ENCODE data around the gene CD163L1. TPM values are rescaled to one million over a fixed set of nuclear protein-coding genes. Genes with fewer than 3 reads are reported as not detected.

Gene CD163L1
- total and polyA plus RNA-seq, 2 of the 8 experiments (the other 6 are each of a cell fraction or from before 2014, with no cell fraction given): 0.11 to 0.22 TPM

- TF ChIP-seq, protein P1, sequence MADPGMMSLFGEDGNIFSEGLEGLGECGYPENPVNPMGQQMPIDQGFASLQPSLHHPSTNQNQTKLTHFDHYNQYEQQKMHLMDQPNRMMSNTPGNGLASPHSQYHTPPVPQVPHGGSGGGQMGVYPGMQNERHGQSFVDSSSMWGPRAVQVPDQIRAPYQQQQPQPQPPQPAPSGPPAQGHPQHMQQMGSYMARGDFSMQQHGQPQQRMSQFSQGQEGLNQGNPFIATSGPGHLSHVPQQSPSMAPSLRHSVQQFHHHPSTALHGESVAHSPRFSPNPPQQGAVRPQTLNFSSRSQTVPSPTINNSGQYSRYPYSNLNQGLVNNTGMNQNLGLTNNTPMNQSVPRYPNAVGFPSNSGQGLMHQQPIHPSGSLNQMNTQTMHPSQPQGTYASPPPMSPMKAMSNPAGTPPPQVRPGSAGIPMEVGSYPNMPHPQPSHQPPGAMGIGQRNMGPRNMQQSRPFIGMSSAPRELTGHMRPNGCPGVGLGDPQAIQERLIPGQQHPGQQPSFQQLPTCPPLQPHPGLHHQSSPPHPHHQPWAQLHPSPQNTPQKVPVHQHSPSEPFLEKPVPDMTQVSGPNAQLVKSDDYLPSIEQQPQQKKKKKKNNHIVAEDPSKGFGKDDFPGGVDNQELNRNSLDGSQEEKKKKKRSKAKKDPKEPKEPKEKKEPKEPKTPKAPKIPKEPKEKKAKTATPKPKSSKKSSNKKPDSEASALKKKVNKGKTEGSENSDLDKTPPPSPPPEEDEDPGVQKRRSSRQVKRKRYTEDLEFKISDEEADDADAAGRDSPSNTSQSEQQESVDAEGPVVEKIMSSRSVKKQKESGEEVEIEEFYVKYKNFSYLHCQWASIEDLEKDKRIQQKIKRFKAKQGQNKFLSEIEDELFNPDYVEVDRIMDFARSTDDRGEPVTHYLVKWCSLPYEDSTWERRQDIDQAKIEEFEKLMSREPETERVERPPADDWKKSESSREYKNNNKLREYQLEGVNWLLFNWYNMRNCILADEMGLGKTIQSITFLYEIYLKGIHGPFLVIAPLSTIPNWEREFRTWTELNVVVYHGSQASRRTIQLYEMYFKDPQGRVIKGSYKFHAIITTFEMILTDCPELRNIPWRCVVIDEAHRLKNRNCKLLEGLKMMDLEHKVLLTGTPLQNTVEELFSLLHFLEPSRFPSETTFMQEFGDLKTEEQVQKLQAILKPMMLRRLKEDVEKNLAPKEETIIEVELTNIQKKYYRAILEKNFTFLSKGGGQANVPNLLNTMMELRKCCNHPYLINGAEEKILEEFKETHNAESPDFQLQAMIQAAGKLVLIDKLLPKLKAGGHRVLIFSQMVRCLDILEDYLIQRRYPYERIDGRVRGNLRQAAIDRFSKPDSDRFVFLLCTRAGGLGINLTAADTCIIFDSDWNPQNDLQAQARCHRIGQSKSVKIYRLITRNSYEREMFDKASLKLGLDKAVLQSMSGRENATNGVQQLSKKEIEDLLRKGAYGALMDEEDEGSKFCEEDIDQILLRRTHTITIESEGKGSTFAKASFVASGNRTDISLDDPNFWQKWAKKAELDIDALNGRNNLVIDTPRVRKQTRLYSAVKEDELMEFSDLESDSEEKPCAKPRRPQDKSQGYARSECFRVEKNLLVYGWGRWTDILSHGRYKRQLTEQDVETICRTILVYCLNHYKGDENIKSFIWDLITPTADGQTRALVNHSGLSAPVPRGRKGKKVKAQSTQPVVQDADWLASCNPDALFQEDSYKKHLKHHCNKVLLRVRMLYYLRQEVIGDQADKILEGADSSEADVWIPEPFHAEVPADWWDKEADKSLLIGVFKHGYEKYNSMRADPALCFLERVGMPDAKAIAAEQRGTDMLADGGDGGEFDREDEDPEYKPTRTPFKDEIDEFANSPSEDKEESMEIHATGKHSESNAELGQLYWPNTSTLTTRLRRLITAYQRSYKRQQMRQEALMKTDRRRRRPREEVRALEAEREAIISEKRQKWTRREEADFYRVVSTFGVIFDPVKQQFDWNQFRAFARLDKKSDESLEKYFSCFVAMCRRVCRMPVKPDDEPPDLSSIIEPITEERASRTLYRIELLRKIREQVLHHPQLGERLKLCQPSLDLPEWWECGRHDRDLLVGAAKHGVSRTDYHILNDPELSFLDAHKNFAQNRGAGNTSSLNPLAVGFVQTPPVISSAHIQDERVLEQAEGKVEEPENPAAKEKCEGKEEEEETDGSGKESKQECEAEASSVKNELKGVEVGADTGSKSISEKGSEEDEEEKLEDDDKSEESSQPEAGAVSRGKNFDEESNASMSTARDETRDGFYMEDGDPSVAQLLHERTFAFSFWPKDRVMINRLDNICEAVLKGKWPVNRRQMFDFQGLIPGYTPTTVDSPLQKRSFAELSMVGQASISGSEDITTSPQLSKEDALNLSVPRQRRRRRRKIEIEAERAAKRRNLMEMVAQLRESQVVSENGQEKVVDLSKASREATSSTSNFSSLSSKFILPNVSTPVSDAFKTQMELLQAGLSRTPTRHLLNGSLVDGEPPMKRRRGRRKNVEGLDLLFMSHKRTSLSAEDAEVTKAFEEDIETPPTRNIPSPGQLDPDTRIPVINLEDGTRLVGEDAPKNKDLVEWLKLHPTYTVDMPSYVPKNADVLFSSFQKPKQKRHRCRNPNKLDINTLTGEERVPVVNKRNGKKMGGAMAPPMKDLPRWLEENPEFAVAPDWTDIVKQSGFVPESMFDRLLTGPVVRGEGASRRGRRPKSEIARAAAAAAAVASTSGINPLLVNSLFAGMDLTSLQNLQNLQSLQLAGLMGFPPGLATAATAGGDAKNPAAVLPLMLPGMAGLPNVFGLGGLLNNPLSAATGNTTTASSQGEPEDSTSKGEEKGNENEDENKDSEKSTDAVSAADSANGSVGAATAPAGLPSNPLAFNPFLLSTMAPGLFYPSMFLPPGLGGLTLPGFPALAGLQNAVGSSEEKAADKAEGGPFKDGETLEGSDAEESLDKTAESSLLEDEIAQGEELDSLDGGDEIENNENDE (IDR thresholded peaks at IDR 0.05; ENCODE audit: insufficient replicate concordance, low read length): no peak
- TF ChIP-seq FOSL1 (IDR thresholded peaks at IDR 0.05; ENCODE audit: insufficient read depth, low read depth, low read length): no peak
- TF ChIP-seq, protein P2, sequence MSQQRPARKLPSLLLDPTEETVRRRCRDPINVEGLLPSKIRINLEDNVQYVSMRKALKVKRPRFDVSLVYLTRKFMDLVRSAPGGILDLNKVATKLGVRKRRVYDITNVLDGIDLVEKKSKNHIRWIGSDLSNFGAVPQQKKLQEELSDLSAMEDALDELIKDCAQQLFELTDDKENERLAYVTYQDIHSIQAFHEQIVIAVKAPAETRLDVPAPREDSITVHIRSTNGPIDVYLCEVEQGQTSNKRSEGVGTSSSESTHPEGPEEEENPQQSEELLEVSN (IDR thresholded peaks at IDR 0.05): no peak
- TF ChIP-seq GTF2F1 (IDR thresholded peaks at IDR 0.05; ENCODE audit: borderline replicate concordance, low read depth, low read length): no peak
- TF ChIP-seq TEAD4 (IDR thresholded peaks at IDR 0.05; ENCODE audit: low read depth, low read length): no peak
- TF ChIP-seq CBX5 (IDR thresholded peaks at IDR 0.05; ENCODE audit: low read depth, low read length): no peak
- TF ChIP-seq BACH1 (IDR thresholded peaks at IDR 0.05; ENCODE audit: low read length): no peak
- TF ChIP-seq HDAC6 (IDR thresholded peaks at IDR 0.05; ENCODE audit: low read depth, low read length): no peak
- TF ChIP-seq ZNF274 (IDR thresholded peaks at IDR 0.05; ENCODE audit: borderline replicate concordance, extremely low read depth, low read length): no peak
- no peak for TF ChIP-seq RFX5 (IDR thresholded peaks at IDR 0.05; ENCODE audit: borderline replicate concordance, low read depth, low read length)
- no peak for TF ChIP-seq GABPA (IDR thresholded peaks at IDR 0.05; ENCODE audit: borderline replicate concordance, insufficient read depth, low read length)
Observed at GRCh38 chr12:7433276-7433822, 10.6 kb downstream of the CD163L1 start (continued).
